Measurements from ENCODE around the gene ARHGAP4.

ARHGAP4 gene

DNA sequence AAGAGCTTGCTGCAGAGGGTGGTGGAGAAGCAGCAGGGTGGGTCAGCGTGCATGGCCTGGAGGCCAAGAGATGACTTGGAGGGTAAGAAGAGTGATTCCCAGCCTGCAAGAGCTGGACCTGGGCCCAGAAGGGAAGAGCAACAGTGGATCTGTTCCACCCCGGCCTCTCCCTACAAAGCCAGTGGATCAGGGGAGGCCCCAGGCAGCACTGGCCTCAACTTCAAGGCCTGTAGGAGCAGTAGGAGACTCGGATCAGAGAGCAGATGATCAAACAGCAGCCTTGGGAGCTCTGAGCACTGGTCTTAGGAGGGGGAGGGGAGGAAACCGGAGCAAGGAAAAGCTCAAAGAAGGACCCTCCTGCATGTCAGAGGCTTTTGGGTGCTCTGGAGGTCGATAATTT, 47.7 kb downstream of the ARHGAP4 start:
- H3K4me1 ChIP-seq (ENCODE audit: control insufficient read depth, insufficient read depth, low read length, poor library complexity, severe bottlenecking) = peaks cover 30% of the 10 kb centered on the region
- H3K27ac ChIP-seq (ENCODE audit: low read depth, low read length, severe bottlenecking) = no peak overlapping the region
- H3K4me3 ChIP-seq (ENCODE audit: extremely low read depth, insufficient read depth, low read length, poor library complexity, severe bottlenecking) = no peak overlapping the region
- 40% methylated on average over 2 of the region's 5 CpGs; no CpG with 5 or more reads in 1 of the 2 experiments for WGBS, 2 experiments (ENCODE audit: insufficient coverage in 2 of 2)
- no peaks in the 10 kb centered on the region for H3K36me3 ChIP-seq (ENCODE audit: control insufficient read depth, insufficient read depth, low read length)
- H3K9me3 ChIP-seq (ENCODE audit: control insufficient read depth, low read length) = no peaks in the 10 kb centered on the region

- no peak overlapping the region for H3K4me3 ChIP-seq (ENCODE audit: extremely low read depth, insufficient read depth, low read length, poor library complexity, severe bottlenecking)
- WGBS, 2 experiments (ENCODE audit: insufficient coverage in 2 of 2) = 100% methylated on average over 1 of the region's 8 CpGs; no CpG with 5 or more reads in 1 of the 2 experiments
- H3K36me3 ChIP-seq (ENCODE audit: control insufficient read depth, insufficient read depth, low read length) = peaks cover 3% of the 10 kb centered on the region
- H3K27ac ChIP-seq (ENCODE audit: low read depth, low read length, severe bottlenecking) = no peak overlapping the region
- H3K9me3 ChIP-seq (ENCODE audit: control insufficient read depth, low read length) = no peaks in the 10 kb centered on the region
- H3K4me1 ChIP-seq (ENCODE audit: control insufficient read depth, insufficient read depth, low read length, poor library complexity, severe bottlenecking) = peaks cover 27% of the 10 kb centered on the region
Observed at GRCh38 chrX:153877571-153878261, 48.3 kb downstream of the ARHGAP4 start.

DNA sequence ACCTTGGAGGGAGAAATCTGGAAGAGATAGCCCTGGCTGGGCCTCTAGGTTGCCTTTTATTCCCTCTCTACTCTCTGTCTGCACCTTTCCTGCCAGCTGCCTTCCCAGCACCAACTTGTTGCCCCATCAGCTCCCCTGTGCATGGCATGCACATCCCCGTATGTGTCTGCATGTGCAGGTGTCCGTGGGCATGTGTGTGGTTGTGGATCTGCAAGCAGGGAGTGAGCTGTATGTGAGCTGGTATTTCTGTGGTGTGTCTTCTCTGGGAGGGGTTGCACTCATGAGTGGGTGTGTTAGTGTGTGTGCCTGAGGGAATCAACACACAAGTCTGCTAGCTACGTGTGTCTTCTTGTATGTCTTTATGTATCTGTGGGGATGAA, 50.0 kb downstream of the ARHGAP4 start:
- peaks cover 24% of the 10 kb centered on the region for H3K4me1 ChIP-seq (ENCODE audit: control insufficient read depth, insufficient read depth, low read length, poor library complexity, severe bottlenecking)
- WGBS, 2 experiments (ENCODE audit: insufficient coverage in 2 of 2) = 62% methylated on average over 3 of the region's 3 CpGs; no CpG with 5 or more reads in 1 of the 2 experiments
- no peak overlapping the region for H3K27ac ChIP-seq (ENCODE audit: low read depth, low read length, severe bottlenecking)
- H3K4me3 ChIP-seq (ENCODE audit: extremely low read depth, insufficient read depth, low read length, poor library complexity, severe bottlenecking) = no peak overlapping the region
- H3K9me3 ChIP-seq (ENCODE audit: control insufficient read depth, low read length) = no peaks in the 10 kb centered on the region
- H3K36me3 ChIP-seq (ENCODE audit: control insufficient read depth, insufficient read depth, low read length) = peaks cover 7% of the 10 kb centered on the region

DNA sequence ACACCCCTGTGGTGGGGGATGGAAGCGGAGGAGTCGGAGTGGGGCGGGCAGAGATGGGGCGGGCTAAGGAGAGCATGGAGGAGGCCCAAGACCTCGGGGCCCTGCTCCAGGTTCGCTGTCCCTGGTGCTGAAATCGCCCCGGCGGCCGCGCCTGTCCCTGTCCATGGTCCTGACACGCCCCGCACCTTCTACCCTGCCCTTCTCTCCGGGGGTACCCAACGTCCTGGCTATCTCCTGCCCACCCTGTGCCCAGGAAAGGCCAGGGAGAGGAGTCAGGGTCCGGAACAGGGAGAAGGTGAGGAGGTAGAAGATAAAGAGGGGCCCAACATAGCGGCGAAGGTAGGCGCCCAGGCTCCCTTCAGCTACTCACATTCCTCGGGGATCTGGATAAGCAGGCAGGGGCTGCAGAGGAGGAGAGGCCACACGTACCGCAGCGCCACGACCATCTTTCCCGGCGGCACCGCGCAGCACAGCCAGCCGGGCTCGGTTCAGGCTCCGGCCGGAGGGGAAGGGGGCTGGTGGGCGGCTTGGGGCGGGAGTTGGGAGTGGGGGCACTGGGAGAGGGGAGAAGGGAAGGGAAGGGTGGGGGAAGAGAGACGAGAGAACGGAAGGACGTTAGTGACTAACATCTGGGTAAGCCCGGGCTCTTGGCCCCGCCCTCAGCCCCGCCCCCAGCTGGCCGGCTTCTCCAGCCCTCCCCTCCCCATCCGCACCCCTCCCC, 50.5 kb downstream of the ARHGAP4 start:
- peaks cover 24% of the 10 kb centered on the region for H3K4me1 ChIP-seq (ENCODE audit: control insufficient read depth, insufficient read depth, low read length, poor library complexity, severe bottlenecking)
- no peak overlapping the region for H3K27ac ChIP-seq (ENCODE audit: low read depth, low read length, severe bottlenecking)
- no peak overlapping the region for H3K4me3 ChIP-seq (ENCODE audit: extremely low read depth, insufficient read depth, low read length, poor library complexity, severe bottlenecking)
- H3K9me3 ChIP-seq (ENCODE audit: control insufficient read depth, low read length) = no peaks in the 10 kb centered on the region
- H3K36me3 ChIP-seq (ENCODE audit: control insufficient read depth, insufficient read depth, low read length) = peaks cover 8% of the 10 kb centered on the region
- 0 to 3% methylated on average over 5 to 8 of the region's 42 CpGs for WGBS, 2 experiments (ENCODE audit: insufficient coverage in 2 of 2)

- Histone ChIP-seq H3K36me3 (ENCODE audit: control insufficient read depth, insufficient read depth, low read length) (peaks cover 17% of the 10 kb centered on the region), H3K27ac (ENCODE audit: low read depth, low read length, severe bottlenecking) (no peak overlapping the region), H3K9me3 (ENCODE audit: control insufficient read depth, low read length) (no peaks in the 10 kb centered on the region), H3K4me1 (ENCODE audit: control insufficient read depth, insufficient read depth, low read length, poor library complexity, severe bottlenecking) (peaks cover 20% of the 10 kb centered on the region), H3K4me3 (ENCODE audit: extremely low read depth, insufficient read depth, low read length, poor library complexity, severe bottlenecking) (no peak overlapping the region)
- WGBS, 2 experiments (ENCODE audit: insufficient coverage in 2 of 2) = 83 to 85% methylated on average over 4 to 10 of the region's 13 CpGs
Observed at GRCh38 chrX:153874366-153875125, 51.5 kb downstream of the ARHGAP4 start.

- Histone ChIP-seq H3K4me3 (ENCODE audit: extremely low read depth, insufficient read depth, low read length, poor library complexity, severe bottlenecking) (no peak overlapping the region), H3K9me3 (ENCODE audit: control insufficient read depth, low read length) (no peaks in the 10 kb centered on the region), H3K4me1 (ENCODE audit: control insufficient read depth, insufficient read depth, low read length, poor library complexity, severe bottlenecking) (peaks cover 20% of the 10 kb centered on the region), H3K36me3 (ENCODE audit: control insufficient read depth, insufficient read depth, low read length) (peaks cover 22% of the 10 kb centered on the region), H3K27ac (ENCODE audit: low read depth, low read length, severe bottlenecking) (no peak overlapping the region)
- 67% methylated on average over 1 of the region's 3 CpGs; no CpG with 5 or more reads in 1 of the 2 experiments for WGBS, 2 experiments (ENCODE audit: insufficient coverage in 2 of 2)
Observed at GRCh38 chrX:153874085-153874365, 52.0 kb downstream of the ARHGAP4 start.

DNA sequence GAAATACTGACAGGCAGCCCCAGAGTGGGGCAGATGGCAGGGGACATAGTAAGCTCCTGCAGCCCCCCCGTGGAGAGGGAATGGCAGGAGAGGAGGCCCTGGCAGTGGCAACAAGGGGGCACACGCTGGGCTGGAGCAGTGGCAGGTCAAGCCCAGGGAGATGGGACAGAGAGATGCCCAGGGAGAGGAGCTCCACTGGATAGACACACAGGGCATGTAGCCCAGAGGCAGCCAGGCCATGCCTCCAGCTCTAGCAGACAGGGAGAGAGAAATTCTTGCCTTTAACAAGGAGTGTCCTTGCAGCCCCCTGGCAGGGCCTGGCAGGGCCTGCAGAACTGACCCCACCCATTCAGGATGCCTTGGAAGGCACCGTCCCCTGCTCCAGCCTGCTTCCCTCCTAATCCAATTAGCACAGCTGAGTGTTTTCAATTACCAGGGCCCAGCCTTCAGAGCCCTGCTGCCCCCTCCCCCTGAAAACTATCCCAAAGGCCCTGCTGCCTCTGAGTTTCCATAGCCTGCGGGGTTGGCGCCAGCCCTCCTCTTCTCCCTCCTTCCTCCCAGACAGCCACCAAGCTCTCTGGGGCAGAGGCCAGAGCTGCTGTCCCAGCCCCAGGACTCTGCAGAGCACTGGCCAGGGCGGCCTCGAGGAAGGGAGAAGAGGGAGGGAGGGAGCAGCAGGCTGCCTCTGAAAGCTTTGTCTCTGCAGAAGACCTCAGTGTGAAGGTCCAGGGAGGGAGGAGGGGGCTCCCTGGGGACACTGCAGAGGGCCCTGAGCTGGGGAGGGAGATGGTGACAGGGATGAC, 52.6 kb downstream of the ARHGAP4 start:
- 29 to 60% methylated on average over 1 to 2 of the region's 7 CpGs for WGBS, 2 experiments (ENCODE audit: insufficient coverage in 2 of 2)
- Histone ChIP-seq H3K9me3 (ENCODE audit: control insufficient read depth, low read length) (no peaks in the 10 kb centered on the region), H3K36me3 (ENCODE audit: control insufficient read depth, insufficient read depth, low read length) (peaks cover 26% of the 10 kb centered on the region), H3K4me1 (ENCODE audit: control insufficient read depth, insufficient read depth, low read length, poor library complexity, severe bottlenecking) (peaks cover 15% of the 10 kb centered on the region), H3K27ac (ENCODE audit: low read depth, low read length, severe bottlenecking) (no peak overlapping the region), H3K4me3 (ENCODE audit: extremely low read depth, insufficient read depth, low read length, poor library complexity, severe bottlenecking) (no peak overlapping the region)

DNA sequence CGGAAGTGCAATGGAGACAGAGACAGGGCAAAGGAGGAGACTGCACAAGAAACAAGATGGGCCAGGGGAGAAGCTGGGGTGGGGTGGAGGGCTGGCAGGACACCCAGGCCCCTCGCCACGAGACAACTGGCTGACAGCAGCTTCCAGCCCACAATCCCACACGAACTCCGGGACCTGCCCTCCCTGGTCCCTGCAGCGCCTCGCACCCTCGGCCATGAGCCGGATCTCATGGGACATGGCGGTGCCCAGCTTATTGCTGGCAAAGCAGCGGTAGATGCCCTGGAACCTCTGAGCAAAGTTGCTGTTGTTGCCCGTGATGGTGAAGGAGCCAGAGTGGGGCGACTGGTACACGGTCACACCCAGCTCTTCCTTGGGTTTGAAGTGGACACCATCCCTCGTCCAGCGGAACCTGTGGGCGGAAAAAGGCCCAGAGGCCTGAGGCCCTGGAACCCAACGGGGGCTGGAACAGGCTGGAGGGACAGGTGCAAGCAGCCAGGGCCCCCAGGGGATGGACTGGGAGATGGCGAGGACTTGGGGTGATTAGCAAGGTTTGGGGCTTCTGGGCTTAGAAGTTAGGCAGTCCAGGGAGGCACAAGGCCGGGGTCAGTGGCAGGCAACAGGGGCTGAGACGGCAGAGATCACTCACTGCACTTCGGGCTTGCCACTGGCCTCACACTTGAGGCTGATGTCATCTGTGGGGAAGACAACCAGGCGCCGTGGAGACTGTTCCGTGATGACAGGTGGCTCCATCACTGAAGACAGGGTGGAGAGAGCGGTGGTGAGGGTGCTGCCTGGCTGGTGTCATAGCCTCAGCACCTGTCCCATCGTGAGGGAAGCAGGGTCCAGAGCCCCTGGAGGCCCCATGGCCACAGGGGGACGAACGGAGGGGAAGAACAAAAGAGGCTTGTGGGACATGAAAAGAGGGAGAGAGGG, 53.9 kb downstream of the ARHGAP4 start:
- no peak overlapping the region for H3K4me3 ChIP-seq (ENCODE audit: extremely low read depth, insufficient read depth, low read length, poor library complexity, severe bottlenecking)
- no peaks in the 10 kb centered on the region for H3K9me3 ChIP-seq (ENCODE audit: control insufficient read depth, low read length)
- H3K36me3 ChIP-seq (ENCODE audit: control insufficient read depth, insufficient read depth, low read length) = peaks cover 26% of the 10 kb centered on the region
- peaks cover 5% of the 10 kb centered on the region for H3K4me1 ChIP-seq (ENCODE audit: control insufficient read depth, insufficient read depth, low read length, poor library complexity, severe bottlenecking)
- WGBS, 2 experiments (ENCODE audit: insufficient coverage in 2 of 2) = 91 to 95% methylated on average over 9 to 17 of the region's 29 CpGs
- H3K27ac ChIP-seq (ENCODE audit: low read depth, low read length, severe bottlenecking) = no peak overlapping the region

DNA sequence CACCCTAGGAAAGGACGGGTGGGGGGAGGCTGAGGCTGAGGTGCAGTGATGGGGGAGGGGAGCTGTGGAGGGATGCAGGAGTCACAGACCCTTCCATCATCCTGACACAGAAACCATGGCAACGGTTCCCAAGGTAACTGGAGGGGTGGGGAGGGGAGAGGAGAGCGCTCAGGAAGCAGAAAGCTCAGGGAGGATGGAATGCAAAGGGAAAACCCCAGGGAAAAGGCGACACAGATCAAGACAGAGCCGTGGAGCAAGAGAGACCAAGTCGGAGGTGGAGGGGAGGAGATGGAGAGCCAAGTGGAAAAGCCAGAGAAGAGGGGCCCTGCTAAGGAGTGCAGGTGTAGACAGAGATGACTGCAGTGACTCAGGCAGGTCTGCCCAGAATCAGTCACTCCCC, 54.6 kb downstream of the ARHGAP4 start:
- 33% methylated on average over 3 of the region's 6 CpGs; no CpG with 5 or more reads in 1 of the 2 experiments for WGBS, 2 experiments (ENCODE audit: insufficient coverage in 2 of 2)
- H3K9me3 ChIP-seq (ENCODE audit: control insufficient read depth, low read length) = no peaks in the 10 kb centered on the region
- no peak overlapping the region for H3K4me3 ChIP-seq (ENCODE audit: extremely low read depth, insufficient read depth, low read length, poor library complexity, severe bottlenecking)
- no peak overlapping the region for H3K27ac ChIP-seq (ENCODE audit: low read depth, low read length, severe bottlenecking)
- H3K36me3 ChIP-seq (ENCODE audit: control insufficient read depth, insufficient read depth, low read length) = peaks cover 26% of the 10 kb centered on the region
- H3K4me1 ChIP-seq (ENCODE audit: control insufficient read depth, insufficient read depth, low read length, poor library complexity, severe bottlenecking) = peaks cover 5% of the 10 kb centered on the region
